Astrocyte (in vitro differentiated cells and primary cell): ENCODE results near the gene ENTHD1.

Experiments used
- CTCF ChIP-seq: IDR thresholded peaks from 2 replicates; pipeline ENCODE4 v1.5.1; 2011; ENCODE audit warnings: low read depth, mild to moderate bottlenecking, inconsistent platforms, low read length, moderate library complexity; ENCODE audit not compliant: insufficient read depth
- EZH2 ChIP-seq: IDR thresholded peaks from 2 replicates; pipeline ENCODE4 v1.6.1; 2012; ENCODE audit warnings: mild to moderate bottlenecking, low read length, inconsistent platforms; ENCODE audit not compliant: insufficient read depth

- TF ChIP-seq CTCF (no peak), EZH2 (no peak)
Observed at GRCh38 chr22:39900306-39901227, 7.0 kb upstream of the ENTHD1 start, which contains the start of gene GRAP2.
